NT2/D1 (cell line): ENCODE measurements around the gene LZTS2.
"Not testable (repeated sequence)": the region's sequence is repeated elsewhere in the genome, so short reads cannot be mapped to it uniquely, and the experiment has no call there.

ENCODE experiments used
- DNase-seq: peaks from one replicate; pipeline ENCODE4 v3.0.0-alpha.2; 2011; ENCODE audit warnings: low read depth, low spot score
- H3K27me3 ChIP-seq: 2 replicates; pipeline ENCODE4 v1.6.0; 2011; ENCODE audit warnings: mild to moderate bottlenecking; ENCODE audit not compliant: insufficient read length, insufficient read depth
- H3K36me3 ChIP-seq: 2 replicates; pipeline ENCODE4 v1.6.1; 2011; ENCODE audit warnings: mild to moderate bottlenecking, low read length, mixed read lengths; ENCODE audit not compliant: insufficient read depth, insufficient read length
- H3K4me1 ChIP-seq: 2 replicates; pipeline ENCODE4 v1.5.1; 2011; ENCODE audit not compliant: insufficient read depth, insufficient read length
- H3K4me3 ChIP-seq: 2 replicates; pipeline ENCODE4 v1.5.1; 2011; ENCODE audit warnings: low read depth; ENCODE audit not compliant: insufficient read length
- H3K9ac ChIP-seq: 2 replicates; pipeline ENCODE4 v1.6.0; 2011; ENCODE audit warnings: low read depth; ENCODE audit not compliant: insufficient read length
- H3K9me3 ChIP-seq: 2 replicates; pipeline ENCODE4 v1.5.1; 2011; ENCODE audit warnings: mild to moderate bottlenecking, low read length; ENCODE audit not compliant: insufficient read depth
- SUZ12 ChIP-seq: IDR thresholded peaks from 2 replicates; pipeline ENCODE4 v1.6.1; 2011; ENCODE audit not compliant: insufficient read length, insufficient read depth; ENCODE audit errors: extremely low read depth
- YY1 ChIP-seq: IDR thresholded peaks from 2 replicates; pipeline ENCODE4 v1.6.1; 2011; ENCODE audit not compliant: insufficient read length, insufficient read depth
- ZNF274 ChIP-seq: IDR thresholded peaks from 2 replicates; pipeline ENCODE4 v1.6.1; 2011; ENCODE audit warnings: mild to moderate bottlenecking, low read depth, low read length

Gene LZTS2

GRCh38 chr10:100972904-100973535, 26.6 kb upstream of the LZTS2 start:
- Histone ChIP-seq H3K4me1 (peaks cover 24% of the 10 kb centered on the region), H3K9ac (no peak overlapping the region), H3K27me3 (peaks cover 6% of the 10 kb centered on the region), H3K36me3 (no peaks in the 10 kb centered on the region), H3K9me3 (no peaks in the 10 kb centered on the region), H3K4me3 (no peak overlapping the region)
- no peak for DNase-seq
- TF ChIP-seq YY1 (no peak), SUZ12 (no peak), ZNF274 (no peak)

DNA sequence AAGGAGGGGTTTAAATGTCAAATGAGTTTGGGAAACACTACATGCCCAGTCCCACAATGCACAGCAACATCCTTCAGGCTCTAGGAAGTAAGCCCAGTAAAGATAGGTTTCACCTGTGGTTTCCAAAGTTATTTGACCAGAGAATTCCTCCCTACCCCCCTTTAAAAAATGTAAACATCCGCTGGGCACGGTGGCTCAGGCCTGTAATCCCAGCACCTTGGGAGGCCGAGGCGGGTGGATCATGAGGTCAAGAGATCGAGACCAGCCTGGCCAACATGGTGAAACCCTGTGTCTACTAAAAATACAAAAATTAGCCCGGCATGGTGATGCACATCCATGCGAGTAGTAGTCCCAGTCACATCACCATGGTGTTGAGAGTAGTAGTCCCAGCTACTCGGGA, 24.2 kb upstream of the LZTS2 start:
- not testable (repeated sequence) for H3K27me3 ChIP-seq, H3K9ac ChIP-seq, DNase-seq, H3K4me3 ChIP-seq, H3K9me3 ChIP-seq
- Histone ChIP-seq H3K4me1 (peaks cover 19% of the 10 kb centered on the region), H3K36me3 (peaks cover 19% of the 10 kb centered on the region)

GRCh38 chr10:100976906-100977305, 22.7 kb upstream of the LZTS2 start:
- no peak overlapping the region for H3K4me3 ChIP-seq
- no peak overlapping the region for H3K9ac ChIP-seq
- peaks cover 32% of the 10 kb centered on the region for H3K36me3 ChIP-seq

GRCh38 chr10:100977436-100977835, 22.2 kb upstream of the LZTS2 start:
- no peak overlapping the region for H3K4me3 ChIP-seq
- no peaks in the 10 kb centered on the region for H3K9me3 ChIP-seq
- H3K36me3 ChIP-seq: peaks cover 35% of the 10 kb centered on the region
- H3K9ac ChIP-seq: no peak overlapping the region
- no peaks in the 10 kb centered on the region for H3K27me3 ChIP-seq
- DNase-seq: no peak
- peaks cover 5% of the 10 kb centered on the region for H3K4me1 ChIP-seq
- TF ChIP-seq SUZ12 (no peak), YY1 (no peak), ZNF274 (no peak)

More at GRCh38 chr10:100976906-100977305, 22.7 kb upstream of the LZTS2 start:
- TF ChIP-seq YY1 (no peak), ZNF274 (no peak), SUZ12 (no peak)
- DNase-seq: no peak
- H3K27me3 ChIP-seq: no peaks in the 10 kb centered on the region
- H3K4me1 ChIP-seq: peaks cover 8% of the 10 kb centered on the region
- H3K9me3 ChIP-seq: no peaks in the 10 kb centered on the region

- Histone ChIP-seq H3K27me3 (no peaks in the 10 kb centered on the region), H3K4me3 (no peak overlapping the region), H3K9me3 (no peaks in the 10 kb centered on the region), H3K4me1 (no peaks in the 10 kb centered on the region), H3K9ac (no peak overlapping the region), H3K36me3 (peaks cover 40% of the 10 kb centered on the region)
- no peak for DNase-seq
- no peak for TF ChIP-seq YY1
- TF ChIP-seq ZNF274: no peak
- no peak for TF ChIP-seq SUZ12
Observed at GRCh38 chr10:100978121-100978900, 21.3 kb upstream of the LZTS2 start.

- DNase-seq: no peak
- TF ChIP-seq ZNF274 (no peak), SUZ12 (no peak), YY1 (no peak)
- no peaks in the 10 kb centered on the region for H3K4me1 ChIP-seq
- H3K9ac ChIP-seq: no peak overlapping the region
- H3K9me3 ChIP-seq: no peaks in the 10 kb centered on the region
- H3K36me3 ChIP-seq: peaks cover 42% of the 10 kb centered on the region
- no peaks in the 10 kb centered on the region for H3K27me3 ChIP-seq
- H3K4me3 ChIP-seq: no peak overlapping the region
Observed at GRCh38 chr10:100978901-100979195, 20.8 kb upstream of the LZTS2 start.

- Histone ChIP-seq H3K4me3 (no peak overlapping the region), H3K9ac (no peak overlapping the region), H3K9me3 (no peaks in the 10 kb centered on the region), H3K4me1 (no peaks in the 10 kb centered on the region), H3K36me3 (peaks cover 42% of the 10 kb centered on the region), H3K27me3 (no peaks in the 10 kb centered on the region)
- DNase-seq: no peak
- no peak for TF ChIP-seq ZNF274
- TF ChIP-seq SUZ12: no peak
- no peak for TF ChIP-seq YY1
Observed at GRCh38 chr10:100979791-100980272, 19.8 kb upstream of the LZTS2 start.
